GM13977 (cell line): ENCODE results near the gene CCDC7.
A peak's percentile ranks its signal among the peaks of the same experiment; 100 is the strongest.
"Not testable (repeated sequence)": the region's sequence is repeated elsewhere in the genome, so short reads cannot be mapped to it uniquely, and the experiment has no call there.

Source experiments
- DNase-seq: peaks from one replicate; pipeline ENCODE4 v3.0.0; 2012; ENCODE audit warnings: low spot score
- CTCF ChIP-seq: IDR thresholded peaks from 2 replicates; pipeline ENCODE4 v1.5.1; 2012; ENCODE audit warnings: mild to moderate bottlenecking, control low read depth; ENCODE audit not compliant: insufficient read depth; ENCODE audit errors: extremely low read depth, missing control alignments
- in situ Hi-C: fragments of 300-500 bp; cut with MboI; formaldehyde crosslinking; loops from one replicate; pipeline ENCODE4 v1.12.0; 2022; ENCODE audit warnings: low sequenced_read_pairs, low pct_unique_long_range_greater_than_20kb, mixed read lengths, inconsistent platforms; ENCODE audit not compliant: unreplicated experiment

CCDC7 gene

GRCh38 chr10:32621969-32622368 lies 176.0 kb downstream of the CCDC7 start:
- DNase-seq = no peak
- TF ChIP-seq CTCF = no peak
- in situ Hi-C loops = no loop called here

GRCh38 chr10:32622409-32622808 lies 176.5 kb downstream of the CCDC7 start:
- no peak for DNase-seq

GRCh38 chr10:32627183-32627582 lies 181.2 kb downstream of the CCDC7 start:
- TF ChIP-seq CTCF = no peak
- in situ Hi-C loops = no loop called here
- DNase-seq = no peak

More at GRCh38 chr10:32622409-32622808, 176.5 kb downstream of the CCDC7 start:
- TF ChIP-seq CTCF = no peak
- in situ Hi-C loops = no loop called here

GRCh38 chr10:32629910-32630309 lies 184.0 kb downstream of the CCDC7 start:
- TF ChIP-seq CTCF = no peak
- in situ Hi-C loops = no loop called here
- DNase-seq = no peak

GRCh38 chr10:32646535-32646934 lies 200.6 kb downstream of the CCDC7 start:
- in situ Hi-C loops = no loop called here
- no peak for DNase-seq
- TF ChIP-seq CTCF = no peak

- DNase-seq = peak; percentile 10
- in situ Hi-C loops = no loop called here
- peak; percentile 23 for TF ChIP-seq CTCF
Measured at GRCh38 chr10:32650246-32650655, 204.3 kb downstream of the CCDC7 start.

GRCh38 chr10:32657430-32657829 lies 211.5 kb downstream of the CCDC7 start:
- in situ Hi-C loops, DNase-seq: not testable (repeated sequence)
